ENCODE measurements around the gene CHST10.
"Not testable (repeated sequence)": the region's sequence is repeated elsewhere in the genome, so short reads cannot be mapped to it uniquely, and the experiment has no call there.

GRCh38 chr2:100362269-100362668 is 55.2 kb downstream of the CHST10 start:
- TF ChIP-seq CTCF (IDR thresholded peaks at IDR 0.05 in 8 of 11, conservative IDR thresholded peaks at IDR 0.05 in 3 of 11); POLR2A (IDR thresholded peaks at IDR 0.05): not testable (repeated sequence)

All from spleen (tissue), 7 donors.